ENCODE data around the gene KIAA1549.

KIAA1549 gene

DNA sequence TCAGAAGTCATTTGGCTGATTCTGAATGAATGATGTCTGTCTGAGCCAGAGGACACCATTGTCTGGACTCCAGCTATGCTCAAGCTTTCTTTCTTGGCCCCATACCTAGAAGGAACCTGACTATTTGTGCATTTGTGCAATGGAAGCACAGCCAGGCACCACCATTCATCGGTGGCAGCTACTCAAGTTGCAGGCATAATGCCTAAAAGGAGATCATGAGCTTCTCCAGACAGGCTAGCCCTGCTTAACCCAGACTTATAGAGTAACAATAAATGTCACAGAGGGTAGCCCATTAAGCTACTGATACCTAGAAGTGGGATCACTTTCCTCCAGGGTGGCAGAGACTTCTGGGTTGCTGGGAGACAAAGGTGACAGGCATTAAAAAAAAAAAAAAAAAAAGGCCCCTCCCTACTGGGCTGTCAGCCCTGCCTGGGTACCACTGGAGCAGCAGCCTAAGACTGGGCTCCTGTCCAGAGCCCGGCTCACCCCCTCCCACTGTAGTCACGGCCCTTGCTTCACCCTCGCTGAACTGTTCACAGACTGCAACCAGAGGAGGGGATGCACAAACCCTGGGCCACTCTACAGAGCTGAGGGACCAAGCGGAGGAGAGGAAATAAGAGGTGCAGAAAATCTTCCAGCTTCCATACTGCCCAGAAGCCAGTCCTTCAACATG lies 107.8 kb downstream of the KIAA1549 start:
- Histone ChIP-seq H3K4me3 (ENCODE audit: insufficient read depth, low read length, poor library complexity, severe bottlenecking) (no peak overlapping the region), H3K79me2 (ENCODE audit: insufficient read depth, low read length) (no peaks in the 10 kb centered on the region), H3K36me3 (ENCODE audit: low read length) (no peaks in the 10 kb centered on the region), H3K27ac (ENCODE audit: low read depth, low read length) (no peak overlapping the region), H3K9me2 (replicated peaks; ENCODE audit: insufficient read depth, low read length) (no peaks in the 10 kb centered on the region), H2AFZ (ENCODE audit: low read depth, low read length, severe bottlenecking) (no peak overlapping the region), H4K20me1 (ENCODE audit: low read depth, low read length) (no peaks in the 10 kb centered on the region), H3K27me3 (ENCODE audit: low read length) (no peaks in the 10 kb centered on the region), H3K9me3 (ENCODE audit: insufficient read depth, low read length) (no peaks in the 10 kb centered on the region), H3F3A (ENCODE audit: insufficient read depth) (no peaks in the 10 kb centered on the region), H3K9ac (ENCODE audit: low read length) (no peak overlapping the region), H3K4me2 (ENCODE audit: low read depth, low read length, poor library complexity, severe bottlenecking) (no peak overlapping the region)
- TF ChIP-seq, protein P1, sequence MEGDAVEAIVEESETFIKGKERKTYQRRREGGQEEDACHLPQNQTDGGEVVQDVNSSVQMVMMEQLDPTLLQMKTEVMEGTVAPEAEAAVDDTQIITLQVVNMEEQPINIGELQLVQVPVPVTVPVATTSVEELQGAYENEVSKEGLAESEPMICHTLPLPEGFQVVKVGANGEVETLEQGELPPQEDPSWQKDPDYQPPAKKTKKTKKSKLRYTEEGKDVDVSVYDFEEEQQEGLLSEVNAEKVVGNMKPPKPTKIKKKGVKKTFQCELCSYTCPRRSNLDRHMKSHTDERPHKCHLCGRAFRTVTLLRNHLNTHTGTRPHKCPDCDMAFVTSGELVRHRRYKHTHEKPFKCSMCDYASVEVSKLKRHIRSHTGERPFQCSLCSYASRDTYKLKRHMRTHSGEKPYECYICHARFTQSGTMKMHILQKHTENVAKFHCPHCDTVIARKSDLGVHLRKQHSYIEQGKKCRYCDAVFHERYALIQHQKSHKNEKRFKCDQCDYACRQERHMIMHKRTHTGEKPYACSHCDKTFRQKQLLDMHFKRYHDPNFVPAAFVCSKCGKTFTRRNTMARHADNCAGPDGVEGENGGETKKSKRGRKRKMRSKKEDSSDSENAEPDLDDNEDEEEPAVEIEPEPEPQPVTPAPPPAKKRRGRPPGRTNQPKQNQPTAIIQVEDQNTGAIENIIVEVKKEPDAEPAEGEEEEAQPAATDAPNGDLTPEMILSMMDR (IDR thresholded peaks at IDR 0.05; ENCODE audit: insufficient read depth, low read length, poor library complexity, severe bottlenecking) = no peak
- no peak for TF ChIP-seq EZH2phosphoT487 (conservative IDR thresholded peaks at IDR 0.05; ENCODE audit: low read length)

- H3K4me3 ChIP-seq (ENCODE audit: insufficient read depth, low read length, poor library complexity, severe bottlenecking) = no peak overlapping the region
- TF ChIP-seq, protein P1 (IDR thresholded peaks at IDR 0.05; ENCODE audit: insufficient read depth, low read length, poor library complexity, severe bottlenecking) = no peak
- H3K9me3 ChIP-seq (ENCODE audit: insufficient read depth, low read length) = no peaks in the 10 kb centered on the region
- no peaks in the 10 kb centered on the region for H3K36me3 ChIP-seq (ENCODE audit: low read length)
- no peaks in the 10 kb centered on the region for H3K27me3 ChIP-seq (ENCODE audit: low read length)
- no peaks in the 10 kb centered on the region for H3K9me2 ChIP-seq (replicated peaks; ENCODE audit: insufficient read depth, low read length)
- H3K79me2 ChIP-seq (ENCODE audit: insufficient read depth, low read length) = no peaks in the 10 kb centered on the region
- no peak overlapping the region for H3K27ac ChIP-seq (ENCODE audit: low read depth, low read length)
- no peaks in the 10 kb centered on the region for H3F3A ChIP-seq (ENCODE audit: insufficient read depth)
- H2AFZ ChIP-seq (ENCODE audit: low read depth, low read length, severe bottlenecking) = no peak overlapping the region
- H3K9ac ChIP-seq (ENCODE audit: low read length) = no peak overlapping the region
- H3K4me2 ChIP-seq (ENCODE audit: low read depth, low read length, poor library complexity, severe bottlenecking) = no peak overlapping the region
- H4K20me1 ChIP-seq (ENCODE audit: low read depth, low read length) = no peaks in the 10 kb centered on the region
These were observed 108.6 kb downstream of the KIAA1549 start for GRCh38 chr7:138872576-138872975.

DNA sequence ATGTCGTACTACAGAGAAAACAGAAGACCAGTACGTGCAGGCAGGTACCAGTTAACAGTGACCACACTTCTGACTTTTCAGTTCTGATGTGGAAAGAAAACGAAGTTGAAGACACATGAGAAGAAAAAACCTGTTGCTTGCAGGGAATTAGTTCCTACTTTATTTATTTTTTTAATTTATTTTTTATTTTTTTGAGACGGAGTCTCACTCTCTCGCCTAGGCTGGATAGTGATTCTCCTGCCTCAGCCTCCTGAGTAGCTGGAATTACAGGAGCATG lies 109.4 kb downstream of the KIAA1549 start:
- TF ChIP-seq EZH2phosphoT487 (conservative IDR thresholded peaks at IDR 0.05; ENCODE audit: low read length) = no peak
- TF ChIP-seq, protein P1 (IDR thresholded peaks at IDR 0.05; ENCODE audit: insufficient read depth, low read length, poor library complexity, severe bottlenecking) = no peak
- Histone ChIP-seq H4K20me1 (ENCODE audit: low read depth, low read length) (no peaks in the 10 kb centered on the region), H3K9me3 (ENCODE audit: insufficient read depth, low read length) (no peaks in the 10 kb centered on the region), H3F3A (ENCODE audit: insufficient read depth) (no peaks in the 10 kb centered on the region), H3K27me3 (ENCODE audit: low read length) (no peaks in the 10 kb centered on the region), H3K4me3 (ENCODE audit: insufficient read depth, low read length, poor library complexity, severe bottlenecking) (no peak overlapping the region), H2AFZ (ENCODE audit: low read depth, low read length, severe bottlenecking) (no peak overlapping the region), H3K36me3 (ENCODE audit: low read length) (no peaks in the 10 kb centered on the region), H3K79me2 (ENCODE audit: insufficient read depth, low read length) (no peaks in the 10 kb centered on the region), H3K9me2 (replicated peaks; ENCODE audit: insufficient read depth, low read length) (no peaks in the 10 kb centered on the region), H3K27ac (ENCODE audit: low read depth, low read length) (no peak overlapping the region), H3K9ac (ENCODE audit: low read length) (no peak overlapping the region), H3K4me2 (ENCODE audit: low read depth, low read length, poor library complexity, severe bottlenecking) (no peak overlapping the region)
